Measurements from ENCODE around the gene TRIB2.

GRCh38 chr2:12702168-12703121, 14.3 kb upstream of the TRIB2 start:
- TF ChIP-seq CTCF (IDR thresholded peaks at IDR 0.05; ENCODE audit: poor library complexity), result no peak
- no peak for TF ChIP-seq EZH2 (IDR thresholded peaks at IDR 0.05; ENCODE audit: borderline replicate concordance)

Data from hepatocyte (in vitro differentiated cells).